Astrocyte of the cerebellum (primary cell): ENCODE data around the gene CUBN.
"Not testable (repeated sequence)": the region's sequence is repeated elsewhere in the genome, so short reads cannot be mapped to it uniquely, and the experiment has no call there.

ENCODE experiments used
- DNase-seq: peaks from one replicate; pipeline ENCODE4 v3.0.0-alpha.2; 2011; ENCODE audit warnings: low read depth
- H3K4me3 ChIP-seq: 2 replicates; pipeline ENCODE4 v1.5.1; 2011; ENCODE audit warnings: mild to moderate bottlenecking, low read depth, low read length, moderate library complexity
- in situ Hi-C: cut with HindIII; loops from 2 replicates; pipeline ENCODE4 v1.10.0; 2017; ENCODE audit warnings: low sequenced_read_pairs
- TF ChIP-seq, protein P1 (sequence below): IDR thresholded peaks from 2 replicates; pipeline ENCODE4 v1.5.1; 2012; ENCODE audit warnings: low read length, low read depth, moderate library complexity, mild to moderate bottlenecking; ENCODE audit errors: missing control alignments

The CUBN gene

DNA sequence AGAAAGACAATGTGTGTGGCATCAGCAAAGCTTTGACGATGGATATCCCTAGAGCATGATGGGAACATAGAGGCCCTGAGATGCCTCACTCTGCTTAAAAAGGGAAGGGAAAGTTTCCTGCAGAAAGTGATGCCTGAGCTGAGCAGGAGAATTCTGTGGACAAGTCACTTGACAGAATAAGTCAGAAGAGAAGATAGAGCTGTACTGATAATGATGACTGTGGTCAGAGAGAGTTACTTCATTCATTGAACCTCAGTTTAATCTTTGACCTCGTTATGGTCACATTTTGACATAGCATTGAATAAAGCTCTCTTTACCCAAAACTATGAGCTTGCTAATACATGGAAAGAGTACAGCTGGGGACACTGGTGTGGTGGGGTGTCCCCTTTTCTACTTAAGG is 7.6 kb downstream of the CUBN start:
- TF ChIP-seq, protein P1, sequence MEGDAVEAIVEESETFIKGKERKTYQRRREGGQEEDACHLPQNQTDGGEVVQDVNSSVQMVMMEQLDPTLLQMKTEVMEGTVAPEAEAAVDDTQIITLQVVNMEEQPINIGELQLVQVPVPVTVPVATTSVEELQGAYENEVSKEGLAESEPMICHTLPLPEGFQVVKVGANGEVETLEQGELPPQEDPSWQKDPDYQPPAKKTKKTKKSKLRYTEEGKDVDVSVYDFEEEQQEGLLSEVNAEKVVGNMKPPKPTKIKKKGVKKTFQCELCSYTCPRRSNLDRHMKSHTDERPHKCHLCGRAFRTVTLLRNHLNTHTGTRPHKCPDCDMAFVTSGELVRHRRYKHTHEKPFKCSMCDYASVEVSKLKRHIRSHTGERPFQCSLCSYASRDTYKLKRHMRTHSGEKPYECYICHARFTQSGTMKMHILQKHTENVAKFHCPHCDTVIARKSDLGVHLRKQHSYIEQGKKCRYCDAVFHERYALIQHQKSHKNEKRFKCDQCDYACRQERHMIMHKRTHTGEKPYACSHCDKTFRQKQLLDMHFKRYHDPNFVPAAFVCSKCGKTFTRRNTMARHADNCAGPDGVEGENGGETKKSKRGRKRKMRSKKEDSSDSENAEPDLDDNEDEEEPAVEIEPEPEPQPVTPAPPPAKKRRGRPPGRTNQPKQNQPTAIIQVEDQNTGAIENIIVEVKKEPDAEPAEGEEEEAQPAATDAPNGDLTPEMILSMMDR, result no peak
- in situ Hi-C loops, result no loop called here

DNA sequence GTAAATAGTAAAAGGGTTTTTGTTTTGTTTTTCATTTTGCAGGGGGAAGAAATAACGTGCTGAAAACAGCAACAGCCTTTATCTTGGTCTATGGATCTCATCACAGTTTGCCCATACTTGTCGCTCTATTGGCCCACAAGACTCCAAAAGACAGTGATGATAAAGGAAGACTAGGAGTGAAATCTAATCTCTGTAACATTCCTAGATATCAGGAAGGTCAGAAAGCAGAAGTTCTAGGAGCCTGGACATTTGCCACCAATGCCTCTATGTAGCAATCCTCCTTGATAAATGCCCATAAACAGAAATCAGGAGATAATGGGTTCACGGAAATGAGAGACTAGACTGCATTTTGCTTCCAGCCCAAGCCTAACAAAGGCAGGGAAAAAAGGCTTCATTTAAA is 8.9 kb downstream of the CUBN start:
- no peak for DNase-seq
- no peak overlapping the region for H3K4me3 ChIP-seq
- TF ChIP-seq, protein P1, result no peak
- in situ Hi-C loops, result no loop called here

More for the DNA sequence above, 7.6 kb downstream of the CUBN start:
- H3K4me3 ChIP-seq, result no peak overlapping the region
- DNase-seq, result no peak

DNA sequence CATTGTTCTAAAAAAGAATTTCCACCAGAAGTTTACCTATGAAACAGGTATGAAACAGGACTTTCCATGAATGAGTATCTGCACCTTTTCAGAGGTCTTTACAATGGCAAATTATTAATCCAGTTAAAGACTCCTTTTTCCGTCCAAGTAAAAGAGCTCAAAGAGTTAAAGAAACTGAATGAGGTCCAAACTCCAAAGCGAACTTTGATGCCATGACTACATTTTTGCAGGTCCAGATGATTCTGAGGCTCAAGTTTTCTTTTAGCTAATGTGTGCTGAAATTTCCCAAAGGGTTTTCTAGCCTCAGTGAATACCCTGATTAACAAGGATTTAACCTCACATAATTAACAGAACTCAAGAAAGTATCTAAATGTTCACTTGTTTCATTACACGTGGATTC is 9.8 kb downstream of the CUBN start:
- in situ Hi-C loops, result no loop called here
- H3K4me3 ChIP-seq, result no peak overlapping the region
- DNase-seq, result no peak
- TF ChIP-seq, protein P1, result no peak

DNA sequence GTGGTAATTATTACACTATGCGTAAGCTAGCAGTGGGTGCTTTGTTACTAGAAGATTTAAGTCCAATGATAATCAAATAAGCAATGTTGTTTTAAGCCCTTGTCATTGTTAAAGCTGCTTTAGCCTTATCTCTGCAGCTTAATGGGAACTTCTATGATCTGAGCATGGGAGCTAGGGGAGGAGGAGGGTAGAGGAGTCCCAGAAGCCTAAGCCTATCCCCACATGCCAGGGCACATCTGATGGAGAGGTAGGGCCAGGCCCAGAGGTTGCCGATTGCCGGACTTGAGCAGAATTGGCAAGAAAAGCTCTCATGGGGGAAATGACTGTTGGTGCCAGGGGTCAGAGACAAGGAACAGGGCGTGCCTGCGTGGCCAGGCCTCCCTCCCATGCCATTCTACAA is 13.4 kb downstream of the CUBN start:
- in situ Hi-C loops, result no loop called here
- DNase-seq, result no peak

DNA sequence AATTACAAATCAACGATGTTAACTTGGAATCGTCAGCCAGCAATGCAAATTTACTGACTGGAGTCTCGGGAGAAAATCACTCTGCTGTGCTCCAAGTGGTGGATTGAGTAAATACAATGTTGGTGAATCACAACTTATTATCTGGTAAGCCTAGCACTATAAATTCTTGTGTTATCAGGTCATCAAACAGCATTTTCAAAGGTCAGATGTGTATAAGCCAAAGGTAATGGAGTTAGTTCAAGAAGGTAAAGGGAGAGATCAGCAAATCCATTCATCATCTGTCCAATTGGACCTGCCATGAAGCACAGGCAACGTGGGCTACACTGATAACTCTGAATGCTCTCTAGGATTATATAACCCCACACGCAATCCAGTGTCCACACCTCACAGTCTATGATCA is 13.9 kb downstream of the CUBN start:
- DNase-seq, result no peak
- TF ChIP-seq, protein P1, result peak; percentile 22
- in situ Hi-C loops, result no loop called here
- H3K4me3 ChIP-seq, result no peak overlapping the region

More for the DNA sequence above, 13.4 kb downstream of the CUBN start:
- no peak overlapping the region for H3K4me3 ChIP-seq
- TF ChIP-seq, protein P1, result no peak

DNA sequence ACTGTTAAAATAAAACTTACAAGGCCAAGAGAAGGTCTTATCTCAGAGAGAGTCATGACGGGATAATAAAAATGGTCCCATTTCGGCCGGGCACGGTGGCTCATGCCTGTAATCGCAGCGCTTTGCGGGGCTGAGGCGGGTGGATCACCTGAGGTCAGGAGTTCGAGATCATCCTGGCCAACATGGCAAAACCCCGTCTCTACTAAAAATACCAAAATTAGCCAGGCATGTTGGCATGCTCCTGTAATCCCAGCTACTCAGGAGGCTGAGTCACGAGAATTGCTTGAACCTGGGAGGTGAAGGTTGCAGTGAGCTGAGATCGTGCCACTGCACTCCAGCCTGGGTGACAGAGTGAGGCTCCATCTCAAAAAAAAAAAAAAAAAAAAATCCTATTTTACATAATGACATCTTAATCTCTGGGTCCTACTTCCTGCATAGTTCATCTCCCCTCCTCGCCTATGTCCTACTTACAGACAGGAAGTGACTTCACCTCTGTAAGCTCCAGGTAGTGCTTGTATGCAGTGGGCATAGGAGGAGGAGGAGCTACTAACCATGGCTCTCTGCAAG is 14.7 kb downstream of the CUBN start:
- H3K4me3 ChIP-seq, DNase-seq, in situ Hi-C loops: not testable (repeated sequence)

DNA sequence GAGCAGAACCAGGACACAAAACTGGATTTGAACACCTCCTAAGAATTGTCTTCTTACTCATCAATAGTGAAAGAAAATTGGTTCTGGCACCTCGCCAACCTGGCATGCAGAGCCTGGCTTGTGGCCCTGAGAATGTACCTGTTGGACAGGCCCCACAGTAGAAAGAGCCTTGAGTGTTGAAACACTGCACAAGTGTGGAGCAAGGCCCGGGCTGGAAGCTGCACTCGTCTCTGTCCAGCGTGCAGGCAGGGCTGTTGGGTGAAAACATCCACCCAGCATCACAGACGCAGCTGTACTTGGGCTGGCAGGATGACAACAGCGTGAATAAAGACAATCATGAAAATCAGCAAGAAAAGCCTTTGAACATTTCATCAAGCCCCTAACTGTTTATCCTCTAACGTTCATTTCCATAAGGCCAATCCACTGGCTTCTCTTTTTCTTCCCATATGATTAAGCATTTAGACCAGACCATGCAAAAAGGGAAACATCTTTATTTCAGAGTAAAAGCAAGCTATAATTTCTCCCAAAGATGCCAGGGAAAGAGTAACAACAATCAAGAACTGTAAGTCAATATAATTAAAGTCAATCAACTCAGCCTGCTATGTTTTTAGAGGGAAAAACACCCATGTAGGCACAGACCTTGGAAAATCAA is 15.6 kb downstream of the CUBN start:
- TF ChIP-seq, protein P1, result no peak
- no peak overlapping the region for H3K4me3 ChIP-seq
- no peak for DNase-seq
- in situ Hi-C loops, result no loop called here
